Skeletal muscle tissue (tissue), 4 donors: ENCODE data around the gene CTNND2. TPM values are rescaled to one million over a fixed set of nuclear protein-coding genes. Genes with fewer than 3 reads are reported as not detected.

Source experiments
- H3K27ac ChIP-seq: one replicate; pipeline ENCODE4 v1.7.0; 2013; ENCODE audit warnings: mild to moderate bottlenecking, low read depth, low read length, inconsistent platforms
- H3K27me3 ChIP-seq, 3 donors: one replicate each; pipeline ENCODE4 v1.7.0; 2013; ENCODE audit warnings: low read length in 3 of 3; ENCODE audit not compliant: control insufficient read depth in 3 of 3, insufficient read depth in 3 of 3
- H3K36me3 ChIP-seq, 3 donors: one replicate each; pipeline ENCODE4 v1.7.0; 2013; ENCODE audit warnings: low read length in 3 of 3; ENCODE audit not compliant: control insufficient read depth in 3 of 3, insufficient read depth in 3 of 3
- H3K4me1 ChIP-seq, 3 donors: one replicate each; pipeline ENCODE4 v1.7.0; 2013; ENCODE audit warnings: low read length in 3 of 3, mild to moderate bottlenecking in 3 of 3; ENCODE audit not compliant: control insufficient read depth in 3 of 3, insufficient read depth in 3 of 3
- H3K4me3 ChIP-seq, 3 donors: one replicate each; pipeline ENCODE4 v1.7.0; 2013; ENCODE audit warnings: low read length in 3 of 3
- H3K9ac ChIP-seq, 3 donors: one replicate each; pipeline ENCODE4 v1.7.0; 2013; ENCODE audit warnings: low read length in 3 of 3, mild to moderate bottlenecking in 3 of 3, moderate library complexity in 2 of 3, low read depth in 1 of 3
- H3K9me3 ChIP-seq, 3 donors: one replicate each; pipeline ENCODE4 v1.7.0; 2013; ENCODE audit warnings: low read length in 3 of 3; ENCODE audit not compliant: control insufficient read depth in 3 of 3
- total RNA-seq: library from RNA; depleted of rRNA; stranded (reverse); fragments of >200 nt; gene quantifications from one replicate; pipeline ENCODE4 v1.2.3, GENCODE V29; 2014
- donor health status: Osteomylitis.

CTNND2 gene
- total RNA-seq, 1 donor from 2014 or later, result 0.52 TPM

DNA sequence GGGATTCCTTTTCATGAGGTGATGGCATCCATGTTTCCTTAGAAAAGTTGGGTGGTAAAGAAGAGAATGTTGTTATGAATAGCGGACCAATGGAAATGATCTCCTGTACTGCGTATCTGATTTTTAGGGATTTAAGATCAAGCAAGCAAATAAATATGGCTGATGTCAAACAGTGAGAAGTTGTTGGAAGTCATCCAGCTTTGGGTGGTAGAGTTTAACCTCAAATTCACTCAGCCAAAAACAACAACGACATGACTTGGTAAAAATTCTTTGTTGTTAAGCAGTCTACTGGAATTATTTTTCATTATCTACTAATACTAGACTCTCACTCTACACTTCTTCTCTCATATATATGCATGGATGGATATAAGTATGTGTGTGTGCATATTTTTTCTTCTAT, 426.5 kb downstream of the CTNND2 start:
- H3K9me3 ChIP-seq, result no peaks in the 10 kb centered on the region
- no peaks in the 10 kb centered on the region for H3K36me3 ChIP-seq
- H3K9ac ChIP-seq, result no peak overlapping the region
- no peak overlapping the region for H3K4me3 ChIP-seq
- no peak overlapping the region for H3K27ac ChIP-seq
- no peaks in the 10 kb centered on the region for H3K27me3 ChIP-seq
- no peaks in the 10 kb centered on the region for H3K4me1 ChIP-seq

DNA sequence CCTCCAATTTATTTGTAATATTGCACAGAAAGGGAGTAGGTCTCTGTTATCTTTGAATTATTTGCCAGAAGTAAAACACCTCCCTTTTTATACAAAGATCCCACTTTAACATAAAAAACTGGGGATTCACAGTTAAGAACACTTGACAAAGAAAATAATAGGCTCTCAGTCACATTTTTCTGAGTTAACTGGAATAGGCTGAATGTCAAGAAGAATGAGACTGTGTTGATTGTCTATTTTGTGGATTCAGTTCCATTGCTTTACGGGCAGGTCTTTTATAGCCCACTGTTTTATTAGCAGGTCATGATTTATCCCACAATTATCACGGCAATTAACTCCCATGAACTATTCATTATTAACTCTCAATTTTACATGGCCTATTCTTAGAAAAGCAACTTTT, 427.4 kb downstream of the CTNND2 start:
- no peaks in the 10 kb centered on the region for H3K4me1 ChIP-seq
- no peaks in the 10 kb centered on the region for H3K27me3 ChIP-seq

DNA sequence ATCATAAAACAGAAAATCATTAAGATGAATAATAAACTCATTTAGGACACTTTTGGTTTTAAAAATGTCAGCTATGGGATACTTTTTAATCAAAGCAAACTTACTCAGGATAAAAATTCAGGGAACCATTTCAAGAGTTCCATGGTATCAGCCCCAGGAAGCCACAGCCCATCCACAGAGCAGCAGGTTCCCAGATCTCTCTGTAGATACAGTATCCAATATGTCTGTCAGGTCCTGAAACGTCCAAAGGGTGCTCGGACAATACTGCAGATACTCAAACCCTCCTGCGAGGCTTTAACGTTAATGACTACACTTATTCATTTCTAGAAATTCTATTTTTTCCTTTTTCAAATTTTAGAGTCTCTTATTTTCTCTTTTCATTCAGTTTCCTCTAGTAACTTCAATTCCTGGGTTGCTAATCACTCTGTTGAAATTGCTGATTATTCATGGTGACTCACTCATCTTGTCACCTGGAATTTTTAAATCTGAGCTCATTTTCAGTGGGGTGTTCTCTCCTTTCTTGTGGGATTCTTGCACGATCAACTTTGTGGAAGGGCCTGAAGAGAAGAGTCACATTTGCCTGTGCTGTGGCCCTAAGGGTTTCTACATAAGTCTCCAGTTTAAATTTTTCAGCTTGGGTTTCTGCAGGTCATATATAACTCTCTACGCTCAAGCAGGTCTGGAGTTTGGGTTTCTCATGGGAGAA, 435.8 kb downstream of the CTNND2 start:
- Histone ChIP-seq H3K36me3 (no peaks in the 10 kb centered on the region), H3K27ac (no peak overlapping the region), H3K4me3 (no peak overlapping the region), H3K9me3 (peaks cover 0 to 2% (median 0%) of the 10 kb centered on the region in 3 donors), H3K9ac (no peak overlapping the region), H3K4me1 (no peaks in the 10 kb centered on the region), H3K27me3 (peaks cover 0 to 4% (median 0%) of the 10 kb centered on the region in 3 donors)

More for the DNA sequence above, 427.4 kb downstream of the CTNND2 start:
- Histone ChIP-seq H3K4me3 (no peak overlapping the region), H3K9me3 (no peaks in the 10 kb centered on the region), H3K9ac (no peak overlapping the region), H3K36me3 (no peaks in the 10 kb centered on the region), H3K27ac (no peak overlapping the region)

DNA sequence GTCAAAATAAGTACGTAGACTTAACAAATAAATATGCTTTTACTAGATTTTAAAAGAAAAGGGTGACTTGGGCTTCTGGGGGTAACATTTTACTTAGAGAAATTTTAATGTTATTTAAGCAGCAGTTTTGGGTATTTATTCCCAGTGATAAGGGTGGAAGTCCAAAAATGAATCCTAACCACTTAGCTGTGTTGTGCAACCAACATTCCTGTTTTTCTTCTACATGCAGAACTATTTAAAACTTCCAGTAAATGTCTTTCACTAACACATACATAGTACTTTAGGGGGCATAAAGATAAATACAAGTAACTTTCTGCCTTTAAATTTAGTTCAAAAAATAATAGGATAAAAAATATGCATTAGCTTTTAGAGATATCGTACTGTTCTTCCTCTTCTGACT, 436.7 kb downstream of the CTNND2 start:
- peaks cover 0 to 4% (median 0%) of the 10 kb centered on the region in 3 donors for H3K27me3 ChIP-seq
- peaks cover 0 to 2% (median 0%) of the 10 kb centered on the region in 3 donors for H3K9me3 ChIP-seq
- H3K36me3 ChIP-seq, result no peaks in the 10 kb centered on the region
- H3K27ac ChIP-seq, result no peak overlapping the region
- no peak overlapping the region for H3K9ac ChIP-seq
- H3K4me1 ChIP-seq, result no peaks in the 10 kb centered on the region
- no peak overlapping the region for H3K4me3 ChIP-seq

DNA sequence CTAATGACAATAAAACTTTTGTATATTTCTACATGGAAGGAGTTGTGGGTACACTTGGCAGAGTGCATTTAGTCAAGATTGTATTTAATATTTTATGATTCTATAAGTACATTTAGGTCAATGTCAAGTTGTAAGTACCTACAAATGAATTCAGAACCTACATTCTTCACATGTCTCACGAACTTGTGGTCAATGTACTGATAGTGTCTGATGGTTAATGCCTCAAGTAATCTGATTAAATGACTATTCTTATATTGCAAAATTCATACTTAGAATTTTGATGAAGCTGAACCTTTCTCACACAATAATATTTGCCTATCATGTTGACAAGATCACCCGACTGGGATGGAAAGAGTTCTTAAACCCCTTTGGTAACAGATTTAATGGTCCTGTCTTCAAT, 444.5 kb downstream of the CTNND2 start:
- no peak overlapping the region for H3K4me3 ChIP-seq
- no peaks in the 10 kb centered on the region for H3K27me3 ChIP-seq
- H3K9ac ChIP-seq, result no peak overlapping the region
- no peaks in the 10 kb centered on the region for H3K9me3 ChIP-seq
- no peak overlapping the region for H3K27ac ChIP-seq
- H3K36me3 ChIP-seq, result no peaks in the 10 kb centered on the region
- no peaks in the 10 kb centered on the region for H3K4me1 ChIP-seq

DNA sequence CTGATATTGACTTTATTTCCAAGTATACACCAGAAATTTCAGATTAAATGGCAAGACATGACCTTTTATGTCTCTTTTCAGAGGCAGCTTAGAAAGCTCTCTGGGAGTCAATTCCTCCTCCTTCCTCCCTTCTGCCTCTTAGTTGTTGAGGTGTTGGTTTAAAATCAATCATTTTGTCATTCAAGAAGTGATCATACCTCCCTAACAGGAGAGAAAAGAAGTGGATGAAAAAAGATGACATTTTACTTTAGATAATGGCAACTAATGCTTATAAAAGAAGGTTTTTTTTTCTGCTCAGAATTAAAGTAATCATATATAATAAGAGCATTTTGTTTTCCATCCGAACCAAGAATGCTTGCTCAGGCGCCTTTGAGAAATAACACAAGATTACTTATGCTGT, 448.7 kb downstream of the CTNND2 start:
- no peaks in the 10 kb centered on the region for H3K36me3 ChIP-seq
- no peak overlapping the region for H3K4me3 ChIP-seq
- no peaks in the 10 kb centered on the region for H3K4me1 ChIP-seq
- no peaks in the 10 kb centered on the region for H3K9me3 ChIP-seq
- no peak overlapping the region for H3K27ac ChIP-seq
- no peaks in the 10 kb centered on the region for H3K27me3 ChIP-seq
- H3K9ac ChIP-seq, result no peak overlapping the region

DNA sequence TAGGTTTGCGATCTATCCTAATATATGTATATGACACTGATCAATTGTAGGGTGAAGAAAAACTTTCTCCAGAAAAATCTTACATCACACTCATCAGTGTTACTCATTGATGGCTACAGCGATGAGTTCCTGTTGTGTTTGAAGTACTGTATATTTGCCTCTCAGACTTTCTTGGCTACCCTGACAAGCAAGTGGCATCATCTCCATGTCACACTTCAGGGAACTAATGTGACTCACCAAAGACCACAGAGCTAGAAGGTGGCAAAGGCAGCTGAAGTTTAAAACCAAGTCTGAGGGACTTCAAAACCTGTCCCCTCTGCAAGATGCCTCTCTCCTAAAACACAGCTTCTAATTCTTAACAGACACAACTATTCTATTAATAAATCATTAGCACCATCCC, 451.4 kb downstream of the CTNND2 start:
- H3K36me3 ChIP-seq, result no peaks in the 10 kb centered on the region
- H3K27me3 ChIP-seq, result no peaks in the 10 kb centered on the region
- H3K9ac ChIP-seq, result no peak overlapping the region
- H3K4me3 ChIP-seq, result no peak overlapping the region
- H3K27ac ChIP-seq, result no peak overlapping the region
- no peaks in the 10 kb centered on the region for H3K9me3 ChIP-seq
- H3K4me1 ChIP-seq, result no peaks in the 10 kb centered on the region

DNA sequence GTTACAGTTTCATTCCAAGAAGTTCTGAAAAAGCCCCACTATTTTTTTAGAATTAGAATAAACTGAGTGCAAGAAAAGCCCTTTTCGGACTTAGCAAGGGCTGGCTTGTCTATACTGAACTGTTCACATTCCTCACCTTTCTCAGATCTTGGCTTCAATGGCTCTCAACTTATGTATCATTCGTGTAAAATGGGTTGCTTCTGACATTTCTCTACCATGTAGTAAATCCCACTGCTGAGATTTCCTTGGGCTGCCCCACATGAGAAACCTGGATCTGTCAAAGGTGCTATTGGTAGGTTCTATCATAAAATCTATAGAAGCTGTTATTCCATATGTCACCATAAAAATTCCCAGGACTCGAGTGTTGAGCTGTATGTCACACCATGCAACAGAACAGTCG, 454.3 kb downstream of the CTNND2 start:
- H3K9me3 ChIP-seq, result no peaks in the 10 kb centered on the region
- no peak overlapping the region for H3K27ac ChIP-seq
- H3K4me3 ChIP-seq, result no peak overlapping the region
- H3K36me3 ChIP-seq, result no peaks in the 10 kb centered on the region
- no peak overlapping the region for H3K9ac ChIP-seq
- H3K27me3 ChIP-seq, result no peaks in the 10 kb centered on the region
- no peaks in the 10 kb centered on the region for H3K4me1 ChIP-seq

DNA sequence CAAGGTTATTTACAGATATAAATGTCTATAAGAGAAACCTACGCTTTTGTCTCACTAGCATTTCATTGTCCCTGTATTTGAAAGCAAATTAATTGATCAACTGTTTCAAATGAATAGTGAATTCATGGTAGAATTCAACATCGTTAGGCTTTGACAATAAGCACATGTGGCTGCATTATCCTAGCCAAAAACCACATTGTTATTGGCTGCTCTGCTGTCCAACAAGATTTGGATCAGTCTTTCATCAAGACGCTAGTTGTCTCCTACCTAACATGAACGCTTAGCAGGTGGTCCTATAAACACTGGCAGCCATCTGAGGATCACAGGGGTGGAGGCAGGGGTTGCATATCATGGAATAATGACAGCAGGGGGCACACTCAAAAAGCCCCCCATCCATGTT, 455.0 kb downstream of the CTNND2 start:
- H3K36me3 ChIP-seq, result no peaks in the 10 kb centered on the region
- no peak overlapping the region for H3K9ac ChIP-seq
- H3K9me3 ChIP-seq, result no peaks in the 10 kb centered on the region
- no peaks in the 10 kb centered on the region for H3K4me1 ChIP-seq
- H3K27me3 ChIP-seq, result no peaks in the 10 kb centered on the region
- no peak overlapping the region for H3K27ac ChIP-seq
- no peak overlapping the region for H3K4me3 ChIP-seq

DNA sequence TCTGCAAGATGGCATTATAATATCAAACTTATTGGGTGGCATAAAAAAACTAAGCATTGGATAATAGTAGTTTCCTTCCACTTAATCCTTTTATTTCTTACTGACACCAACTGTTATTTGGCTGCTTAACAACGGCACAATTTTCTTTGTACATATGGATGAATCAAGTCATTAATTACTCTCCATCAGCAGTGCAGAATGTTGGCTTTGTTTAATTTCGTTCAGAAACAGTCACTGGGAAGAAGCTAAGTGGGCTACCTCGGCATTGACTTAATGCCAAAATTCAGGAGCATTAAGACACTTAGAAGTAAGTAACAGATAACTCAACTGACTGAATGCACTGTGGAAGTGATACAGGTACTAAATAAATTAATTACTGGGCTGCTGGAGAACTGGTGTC, 460.4 kb downstream of the CTNND2 start:
- Histone ChIP-seq H3K27ac (no peak overlapping the region), H3K4me3 (no peak overlapping the region), H3K36me3 (no peaks in the 10 kb centered on the region), H3K9me3 (no peaks in the 10 kb centered on the region), H3K9ac (no peak overlapping the region), H3K27me3 (no peaks in the 10 kb centered on the region), H3K4me1 (no peaks in the 10 kb centered on the region)
